Mesenchymal stem cell (in vitro differentiated cells and primary cell): Measurements from ENCODE around the gene CEACAM19.

Source experiments
- DNase-seq: peaks from one replicate; pipeline ENCODE4 v3.0.0-alpha.2; 2013
- H2AFZ ChIP-seq: one replicate; pipeline ENCODE4 v1.6.1; 2013; ENCODE audit warnings: low read depth, mild to moderate bottlenecking, control low read depth, inconsistent platforms, low read length, moderate library complexity
- H2AK5ac ChIP-seq: 2 replicates; pipeline ENCODE4 v1.6.1; 2013; ENCODE audit warnings: low read length, moderate library complexity, mild to moderate bottlenecking, inconsistent platforms; ENCODE audit not compliant: severe bottlenecking
- H2BK120ac ChIP-seq: one replicate; pipeline ENCODE4 v1.6.1; 2013; ENCODE audit warnings: low read depth, mild to moderate bottlenecking, inconsistent platforms, low read length, moderate library complexity
- H2BK12ac ChIP-seq, 2 experiments: one replicate each; pipeline ENCODE4 v1.6.1; 2013; ENCODE audit warnings: inconsistent platforms in 2 of 2, low read length in 2 of 2, mild to moderate bottlenecking in 2 of 2, moderate library complexity in 2 of 2, control low read depth in 1 of 2
- H2BK15ac ChIP-seq: one replicate; pipeline ENCODE4 v1.6.1; 2013; ENCODE audit warnings: mild to moderate bottlenecking, low read depth, inconsistent platforms; ENCODE audit not compliant: poor library complexity, severe bottlenecking
- H2BK5ac ChIP-seq: 2 replicates; pipeline ENCODE4 v1.6.1; 2013; ENCODE audit warnings: low read depth, mild to moderate bottlenecking, low read length, control low read depth, inconsistent platforms; ENCODE audit not compliant: poor library complexity, severe bottlenecking
- H3K14ac ChIP-seq, 2 experiments: one replicate each; pipeline ENCODE4 v1.6.1; 2013; ENCODE audit warnings: inconsistent platforms in 2 of 2, low read length in 2 of 2, control low read depth in 1 of 2, mild to moderate bottlenecking in 1 of 2, moderate library complexity in 1 of 2
- H3K18ac ChIP-seq, 2 experiments: one replicate each; pipeline ENCODE4 v1.6.1; 2013; ENCODE audit warnings: inconsistent platforms in 2 of 2, low read length in 2 of 2, control low read depth in 1 of 2, low read depth in 1 of 2, mild to moderate bottlenecking in 1 of 2
- H3K23ac ChIP-seq, 2 experiments: one replicate each; pipeline ENCODE4 v1.6.1; 2013; ENCODE audit warnings: inconsistent platforms in 2 of 2, low read length in 2 of 2, mild to moderate bottlenecking in 2 of 2, moderate library complexity in 2 of 2, control low read depth in 1 of 2
- H3K27ac ChIP-seq: 2 replicates; pipeline ENCODE4 v1.5.1; 2013; ENCODE audit warnings: mild to moderate bottlenecking, moderate library complexity, low read length, control low read depth, inconsistent platforms; ENCODE audit not compliant: poor library complexity, severe bottlenecking
- H3K27me3 ChIP-seq, 2 experiments: 2 replicates each; pipeline versions ENCODE4 v1.6.1 to v1.7.0; 2013; ENCODE audit warnings: low read length in 2 of 2, mild to moderate bottlenecking in 2 of 2, moderate library complexity in 2 of 2, control low read depth in 1 of 2, inconsistent platforms in 1 of 2; ENCODE audit not compliant: control insufficient read depth in 1 of 2, insufficient read depth in 1 of 2
- H3K36me3 ChIP-seq, 2 experiments: 2 replicates each; pipeline versions ENCODE4 v1.6.1 to v1.7.0; 2013; ENCODE audit warnings: low read length in 2 of 2, control low read depth in 1 of 2, inconsistent platforms in 1 of 2, low read depth in 1 of 2, mild to moderate bottlenecking in 1 of 2; ENCODE audit not compliant: insufficient read depth in 2 of 2, control insufficient read depth in 1 of 2
- H3K4ac ChIP-seq, 2 experiments: one replicate each; pipeline ENCODE4 v1.6.1; 2013; ENCODE audit warnings: inconsistent platforms in 2 of 2, low read length in 2 of 2, mild to moderate bottlenecking in 2 of 2, moderate library complexity in 2 of 2, control low read depth in 1 of 2, low read depth in 1 of 2
- H3K4me1 ChIP-seq: 2 replicates; pipeline ENCODE4 v1.6.1; 2013; ENCODE audit warnings: low read depth, low read length, control low read depth; ENCODE audit not compliant: control insufficient read depth, insufficient read depth
- H3K4me2 ChIP-seq: 2 replicates; pipeline ENCODE4 v1.6.1; 2013; ENCODE audit warnings: low read length, mild to moderate bottlenecking, inconsistent platforms; ENCODE audit not compliant: poor library complexity, severe bottlenecking
- H3K4me3 ChIP-seq, 2 experiments: 2 replicates each; pipeline versions ENCODE4 v1.5.1 to v1.7.0; 2013; ENCODE audit warnings: low read length in 2 of 2, mild to moderate bottlenecking in 2 of 2, control low read depth in 1 of 2, low read depth in 1 of 2; ENCODE audit not compliant: insufficient read depth in 1 of 2
- H3K79me1 ChIP-seq: replicated peaks from 2 replicates; pipeline ENCODE4 v1.6.1; 2013; ENCODE audit warnings: mild to moderate bottlenecking, control low read depth, low read length, inconsistent platforms; ENCODE audit not compliant: poor library complexity, severe bottlenecking
- H3K9ac ChIP-seq: 2 replicates; pipeline ENCODE4 v1.7.0; 2013; ENCODE audit warnings: mild to moderate bottlenecking, low read length, moderate library complexity
- H3K9me3 ChIP-seq: 2 replicates; pipeline ENCODE4 v1.7.0; 2013; ENCODE audit warnings: mild to moderate bottlenecking, low read length; ENCODE audit not compliant: control insufficient read depth
- H4K8ac ChIP-seq: one replicate; pipeline ENCODE4 v1.6.1; 2013; ENCODE audit warnings: inconsistent platforms, mild to moderate bottlenecking, low read length, moderate library complexity
- H4K91ac ChIP-seq: one replicate; pipeline ENCODE4 v1.6.1; 2013; ENCODE audit warnings: mild to moderate bottlenecking, low read length, inconsistent platforms
- WGBS: methylation state at CpG from one replicate; pipeline ENCODE4 v1.1.7; 2013; ENCODE audit warnings: mixed read lengths; 5-methylcytosine and 5-hydroxymethylcytosine counted together

The CEACAM19 gene

DNA sequence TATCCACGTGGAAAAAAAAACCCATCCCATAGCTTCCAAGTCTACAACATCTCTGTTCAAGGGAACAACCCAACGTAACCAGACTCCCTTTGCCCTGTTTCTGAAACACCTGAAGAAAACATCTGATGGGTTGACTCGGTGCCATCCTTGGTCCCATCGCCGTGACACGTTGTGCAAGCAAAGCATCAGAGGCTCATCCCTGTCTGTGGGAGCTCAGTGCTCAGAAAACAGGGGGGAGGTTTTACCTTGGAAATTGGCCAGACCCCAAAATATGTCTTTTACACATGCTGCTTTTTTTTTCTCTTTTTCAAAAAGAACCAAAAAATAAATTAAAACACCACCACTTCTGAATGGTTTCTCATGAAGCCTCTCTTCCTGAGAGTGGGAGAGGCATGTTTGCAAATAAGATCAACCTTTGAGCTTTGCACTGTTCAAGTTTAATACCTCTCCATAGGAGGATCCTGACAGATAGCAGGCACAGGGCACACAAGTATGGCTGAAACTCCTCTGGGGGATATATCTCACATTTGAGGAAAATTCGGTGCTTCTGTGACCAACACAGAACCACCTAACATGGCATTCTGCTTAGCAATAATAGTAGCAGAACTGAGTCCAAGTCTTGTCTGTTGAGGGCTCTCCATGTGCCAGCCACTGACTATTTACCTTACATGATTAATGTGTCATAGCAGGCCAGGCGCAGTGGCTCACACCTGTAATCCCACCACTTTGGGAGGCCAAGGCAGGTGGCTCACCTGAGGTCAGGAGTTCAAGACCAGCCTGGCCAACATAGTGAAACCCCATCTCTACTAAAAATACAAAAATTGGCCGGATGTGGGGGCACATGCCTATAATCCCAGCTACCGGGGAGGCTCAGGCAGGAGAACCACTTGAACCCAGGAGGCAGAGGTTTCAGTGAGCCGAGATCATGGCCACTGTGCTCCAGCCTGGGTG is 34.6 kb upstream of the CEACAM19 start:
- H2BK15ac ChIP-seq, result no peak overlapping the region

GRCh38 chr19:44637390-44637764 is 33.9 kb upstream of the CEACAM19 start:
- Histone ChIP-seq H3K18ac (no peak overlapping the region), H2AK5ac (peak overlapping the region; percentile 42), H2BK120ac (no peak overlapping the region), H3K4me2 (no peak overlapping the region), H3K27me3 (peaks cover 0 to 10% of the 10 kb centered on the region in 2 experiments), H3K14ac (peak overlapping the region in 1 of 2 experiments; percentile 36), H3K4me3 (no peak overlapping the region), H2BK15ac (no peak overlapping the region), H3K9ac (no peak overlapping the region), H2AFZ (no peak overlapping the region), H3K4me1 (peaks cover 21% of the 10 kb centered on the region), H3K36me3 (no peaks in the 10 kb centered on the region), H4K91ac (no peak overlapping the region), H3K4ac (no peak overlapping the region), H3K79me1 (peaks cover 8% of the 10 kb centered on the region), H2BK12ac (no peak overlapping the region), H3K23ac (no peak overlapping the region), H2BK5ac (no peak overlapping the region), H3K27ac (no peak overlapping the region), H4K8ac (no peak overlapping the region), H3K9me3 (no peaks in the 10 kb centered on the region)
- 95% methylated on average over 5 of the region's 5 CpGs for WGBS
- DNase-seq, result no peak

More for the DNA sequence above, 34.6 kb upstream of the CEACAM19 start:
- Histone ChIP-seq H3K23ac (no peak overlapping the region), H2BK5ac (peak overlapping the region; percentile 35), H2BK12ac (no peak overlapping the region), H3K36me3 (no peaks in the 10 kb centered on the region), H2AK5ac (peak overlapping the region; percentile 93), H3K27ac (no peak overlapping the region), H3K14ac (no peak overlapping the region), H4K91ac (no peak overlapping the region), H2BK120ac (no peak overlapping the region), H3K4ac (no peak overlapping the region), H3K27me3 (peaks cover 0 to 10% of the 10 kb centered on the region in 2 experiments), H3K4me3 (no peak overlapping the region), H2AFZ (no peak overlapping the region), H3K4me2 (no peak overlapping the region), H4K8ac (no peak overlapping the region), H3K9ac (no peak overlapping the region), H3K9me3 (no peaks in the 10 kb centered on the region), H3K18ac (no peak overlapping the region), H3K79me1 (peaks cover 6% of the 10 kb centered on the region), H3K4me1 (peaks cover 19% of the 10 kb centered on the region)
- no peak for DNase-seq
- WGBS, result 85% methylated on average over 11 of the region's 11 CpGs

DNA sequence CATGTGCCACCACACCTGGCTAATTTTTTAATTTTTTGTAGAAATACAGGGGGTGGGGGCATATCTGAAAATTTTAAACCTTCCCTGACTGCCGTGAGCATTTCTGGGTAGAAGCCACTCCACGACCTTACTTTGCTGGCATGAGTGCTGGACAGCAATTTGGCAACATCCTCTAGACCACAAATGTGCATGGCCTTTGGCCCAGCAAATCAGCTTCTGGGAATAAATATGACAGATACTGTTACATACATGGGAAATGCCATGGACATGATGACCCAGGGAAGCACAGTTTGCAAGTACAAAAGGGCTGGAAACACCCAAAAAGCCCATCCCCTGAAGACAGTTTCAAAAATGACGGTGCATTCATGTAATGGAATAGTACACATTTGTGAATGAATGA is 30.8 kb upstream of the CEACAM19 start:
- peak; percentile 31 for DNase-seq
- no peak overlapping the region for H3K4me3 ChIP-seq
- no peak overlapping the region for H2BK120ac ChIP-seq
- H2BK5ac ChIP-seq, result no peak overlapping the region
- no peak overlapping the region for H3K23ac ChIP-seq
- no peak overlapping the region for H2BK12ac ChIP-seq
- H3K14ac ChIP-seq, result no peak overlapping the region
- no peaks in the 10 kb centered on the region for H3K9me3 ChIP-seq
- no peak overlapping the region for H3K4ac ChIP-seq
- no peak overlapping the region for H4K8ac ChIP-seq
- peaks cover 27% of the 10 kb centered on the region for H3K4me1 ChIP-seq
- no peak overlapping the region for H3K4me2 ChIP-seq
- H4K91ac ChIP-seq, result no peak overlapping the region
- H2AK5ac ChIP-seq, result no peak overlapping the region
- H3K27me3 ChIP-seq, result peaks cover 0 to 2% of the 10 kb centered on the region in 2 experiments
- H2BK15ac ChIP-seq, result no peak overlapping the region
- no peak overlapping the region for H3K27ac ChIP-seq
- no peak overlapping the region for H3K9ac ChIP-seq
- WGBS, result 91% methylated on average over 3 of the region's 3 CpGs
- no peak overlapping the region for H2AFZ ChIP-seq
- no peaks in the 10 kb centered on the region for H3K36me3 ChIP-seq
- peaks cover 13% of the 10 kb centered on the region for H3K79me1 ChIP-seq
- H3K18ac ChIP-seq, result no peak overlapping the region

DNA sequence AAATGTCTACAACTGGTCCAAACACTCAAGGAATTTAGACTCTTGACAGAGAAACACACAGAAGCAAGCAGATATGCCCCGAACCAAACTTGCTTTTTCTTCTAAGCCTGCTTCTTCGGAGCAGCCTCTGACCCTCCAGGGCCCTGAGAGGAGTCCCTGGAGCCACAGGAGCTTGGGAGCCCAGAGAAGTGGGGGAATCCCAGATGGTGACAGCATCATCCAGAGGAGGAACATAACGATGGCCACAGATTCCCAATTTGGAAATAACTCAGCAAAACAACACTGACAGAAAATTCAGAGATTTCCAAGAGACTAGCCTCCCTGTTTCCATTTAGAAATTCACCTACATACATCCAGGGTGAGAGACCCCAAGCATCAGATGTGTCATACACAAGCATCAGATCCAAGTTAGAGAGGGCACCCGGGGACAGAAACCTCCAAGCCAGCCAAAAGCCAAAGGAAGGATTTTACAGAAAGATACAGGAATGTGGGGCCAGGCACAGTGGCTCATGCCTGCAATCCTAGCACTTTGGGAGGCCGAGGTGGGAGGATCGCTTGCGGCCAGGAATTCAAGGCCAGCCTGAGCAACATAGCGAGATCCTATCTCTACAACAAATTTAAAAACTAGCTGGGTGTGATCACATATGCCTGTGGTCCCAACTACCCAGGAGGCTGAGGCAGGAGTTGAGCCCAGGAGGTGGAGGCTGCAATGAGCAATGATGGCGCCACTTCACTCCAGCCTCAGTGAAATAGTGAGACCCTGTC is 29.6 kb upstream of the CEACAM19 start:
- no peak overlapping the region for H2BK15ac ChIP-seq
- no peaks in the 10 kb centered on the region for H3K9me3 ChIP-seq
- peak overlapping the region; percentile 87 for H2AK5ac ChIP-seq
- H3K4me1 ChIP-seq, result peaks cover 23% of the 10 kb centered on the region
- H3K23ac ChIP-seq, result no peak overlapping the region
- peaks cover 13% of the 10 kb centered on the region for H3K79me1 ChIP-seq
- no peak overlapping the region for H2BK5ac ChIP-seq
- H3K14ac ChIP-seq, result no peak overlapping the region
- H3K9ac ChIP-seq, result no peak overlapping the region
- H2BK12ac ChIP-seq, result no peak overlapping the region
- no peak overlapping the region for H3K4ac ChIP-seq
- H3K36me3 ChIP-seq, result peaks cover 0 to 4% of the 10 kb centered on the region in 2 experiments
- no peak overlapping the region for H3K18ac ChIP-seq
- no peak for DNase-seq
- H2BK120ac ChIP-seq, result no peak overlapping the region
- H4K91ac ChIP-seq, result no peak overlapping the region
- peaks cover 0 to 2% of the 10 kb centered on the region in 2 experiments for H3K27me3 ChIP-seq
- H3K4me2 ChIP-seq, result no peak overlapping the region
- no peak overlapping the region for H4K8ac ChIP-seq
- 90% methylated on average over 7 of the region's 9 CpGs for WGBS
- no peak overlapping the region for H2AFZ ChIP-seq
- no peak overlapping the region for H3K27ac ChIP-seq
- H3K4me3 ChIP-seq, result no peak overlapping the region
